GM21717 (cell line): Measurements from ENCODE around the gene NOBOX.
A peak's percentile ranks its signal among the peaks of the same experiment; 100 is the strongest.
"Not testable (repeated sequence)": the region's sequence is repeated elsewhere in the genome, so short reads cannot be mapped to it uniquely, and the experiment has no call there.

Source experiments
- ATAC-seq: cut with Tn5 transposase; IDR thresholded peaks from one replicate; pipeline ENCODE4 v1.9.1; 2021; ENCODE audit warnings: mild to moderate bottlenecking, moderate library complexity; ENCODE audit not compliant: unreplicated experiment

NOBOX gene

DNA sequence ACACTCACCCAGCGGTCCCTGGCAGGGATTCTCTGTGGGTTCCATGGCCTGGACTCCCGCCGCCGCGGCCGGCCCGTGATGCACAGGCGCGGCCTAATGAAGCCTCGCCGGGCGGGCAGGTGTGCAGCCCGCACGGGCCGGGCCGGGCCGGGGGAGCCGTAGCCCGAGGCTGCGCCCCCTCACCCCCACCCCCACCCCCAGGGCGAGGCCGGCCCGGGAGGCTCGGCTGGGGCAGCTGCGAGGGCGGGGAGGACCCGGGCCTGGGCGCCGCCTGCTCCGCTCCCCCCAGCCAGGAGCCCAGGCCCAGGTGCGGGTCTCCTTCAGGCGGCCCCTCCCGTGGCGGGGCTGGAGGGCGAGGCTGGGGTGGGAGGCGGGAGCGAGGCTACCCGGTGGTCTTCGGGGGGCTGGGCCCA, at the start of gene NOBOX:
Gene NOBOX (minus strand): TSS at position 45 of the 413 bp plus-strand sequence.
- ATAC-seq: no peak

DNA sequence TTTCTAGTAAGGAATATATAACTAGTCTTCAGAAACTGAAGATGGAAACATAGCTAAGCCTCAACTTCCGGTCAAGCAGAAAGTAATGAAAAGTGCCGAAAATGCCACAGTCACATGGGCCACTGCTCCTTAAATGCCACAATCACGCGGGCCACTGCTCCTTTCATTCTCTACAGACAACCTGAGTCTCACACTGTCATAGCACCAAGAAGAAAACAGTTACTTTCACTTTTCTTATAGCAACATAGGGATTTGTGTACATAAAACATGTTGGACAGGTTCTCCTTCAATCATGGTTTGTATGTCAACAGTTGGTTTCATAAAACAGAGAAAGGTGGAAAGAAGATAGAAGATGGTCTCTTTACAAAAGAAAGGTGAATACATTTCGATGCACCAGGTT, 48.6 kb upstream of the NOBOX start:
- no peak for ATAC-seq

DNA sequence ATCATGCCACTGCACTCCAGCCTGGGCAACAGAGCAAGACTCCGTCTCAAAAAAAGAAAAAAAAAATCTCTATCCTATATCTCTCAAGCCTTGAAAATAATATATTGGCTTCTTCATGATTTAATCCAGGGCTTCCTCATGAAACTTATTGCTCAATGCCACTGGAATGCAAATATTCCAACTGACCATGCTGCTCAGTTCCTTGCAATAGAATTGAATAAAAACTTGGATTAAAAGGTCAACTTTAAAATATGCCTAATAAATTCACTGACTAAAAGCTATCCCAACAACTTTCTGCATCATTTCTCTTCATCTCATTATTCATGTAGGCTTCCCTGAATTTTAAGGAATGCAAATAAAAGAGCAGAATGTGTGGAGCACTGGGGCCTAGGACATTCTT, 42.1 kb upstream of the NOBOX start:
- no peak for ATAC-seq

DNA sequence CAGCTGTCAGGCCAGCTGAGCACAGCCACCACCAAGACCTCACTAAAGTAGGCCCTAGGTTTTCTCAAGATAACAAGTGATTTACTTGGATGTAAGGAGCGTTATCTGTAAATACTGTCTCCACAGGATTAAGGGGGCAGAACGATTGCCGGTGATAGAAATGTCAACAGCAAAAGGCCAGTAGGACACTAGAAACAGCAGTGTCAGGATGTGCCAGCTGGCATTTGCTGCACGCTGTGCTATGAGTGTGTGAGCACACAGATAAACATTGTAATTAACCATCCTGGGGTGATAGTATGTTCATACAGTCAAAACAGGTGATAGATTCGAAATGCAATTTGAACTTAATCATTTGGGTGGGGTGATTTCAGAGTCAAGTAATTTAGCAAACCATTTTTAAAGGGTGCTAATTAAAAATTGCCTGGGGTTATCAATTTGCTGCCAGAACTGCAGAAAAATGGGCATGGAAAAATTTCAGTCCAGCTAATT, 36.3 kb upstream of the NOBOX start:
- ATAC-seq: no peak

DNA sequence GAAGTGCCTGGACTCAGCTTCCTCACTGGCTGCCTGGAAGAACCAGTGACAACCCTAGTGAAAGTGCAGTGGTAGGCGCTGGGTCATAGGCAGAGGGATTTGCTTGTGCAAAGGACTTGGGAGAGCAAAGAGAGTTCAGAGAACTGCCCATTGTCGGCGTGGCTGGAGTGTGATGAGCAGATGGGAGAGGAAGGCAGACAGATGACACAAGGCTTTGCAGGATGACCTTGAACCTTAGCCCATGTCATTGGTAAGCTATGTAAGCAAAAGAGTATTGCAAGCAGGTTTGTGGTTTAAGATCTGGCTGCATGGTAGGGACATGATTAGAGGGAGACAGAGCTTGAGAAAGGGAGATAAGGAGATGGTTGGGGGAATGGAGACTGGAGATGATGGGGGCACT, 35.3 kb upstream of the NOBOX start:
- no peak for ATAC-seq

DNA sequence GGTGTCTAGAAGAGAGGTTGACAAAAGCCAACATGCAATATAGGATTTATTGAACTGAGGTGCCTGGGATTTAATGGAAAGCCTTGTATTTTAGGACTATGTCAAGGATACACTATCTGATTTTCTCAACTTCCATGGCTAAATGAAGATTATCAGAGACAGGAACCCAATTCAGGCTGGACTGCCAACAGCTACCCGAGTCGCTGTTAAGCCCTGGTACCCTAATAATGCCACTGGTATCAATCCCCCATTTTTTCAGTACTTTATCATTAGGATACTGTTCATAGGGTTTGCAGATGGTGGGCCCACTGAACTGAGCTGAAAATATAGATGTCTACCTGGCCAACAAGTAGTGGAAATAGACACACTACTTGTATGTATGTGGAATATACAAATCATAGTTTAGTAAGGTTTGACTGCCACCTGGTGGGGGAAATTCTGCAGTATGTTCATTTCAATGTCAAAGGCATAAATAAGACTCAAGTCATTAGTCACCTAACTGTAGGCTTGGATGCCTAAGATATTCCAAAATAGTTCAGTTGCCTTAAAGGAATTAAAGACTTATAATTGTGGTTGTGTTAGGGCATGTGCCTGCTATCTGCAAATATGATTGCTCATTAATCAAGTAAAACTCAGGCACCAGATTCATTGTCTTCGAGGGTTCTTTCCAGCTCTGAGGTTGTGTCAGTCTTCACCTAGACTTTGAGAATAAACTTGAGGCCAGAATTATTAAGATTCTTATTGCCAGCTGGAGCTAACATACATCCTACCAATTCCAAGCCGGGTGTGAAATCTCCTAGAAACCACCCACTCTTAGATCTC, 34.1 kb upstream of the NOBOX start:
- ATAC-seq: peak; percentile 66

DNA sequence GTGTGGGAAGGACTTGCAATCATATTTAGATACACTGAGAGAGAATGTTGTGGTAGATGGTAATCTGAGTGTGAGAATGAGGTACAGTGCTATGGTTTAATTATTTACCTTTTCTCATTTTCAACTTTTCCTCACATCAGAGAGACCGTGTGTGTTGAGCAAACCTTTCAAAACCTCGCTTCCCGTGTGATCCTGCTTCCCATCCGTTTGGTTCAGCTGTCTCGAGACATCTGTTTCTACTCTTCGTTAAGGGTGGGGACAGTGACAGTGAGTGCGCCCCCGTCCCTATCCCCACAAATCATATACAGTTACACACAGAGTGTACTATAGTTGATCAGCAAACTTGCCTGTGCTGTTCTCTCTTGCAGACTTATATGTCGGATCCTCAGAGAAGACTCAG, 33.0 kb upstream of the NOBOX start:
- no peak for ATAC-seq

DNA sequence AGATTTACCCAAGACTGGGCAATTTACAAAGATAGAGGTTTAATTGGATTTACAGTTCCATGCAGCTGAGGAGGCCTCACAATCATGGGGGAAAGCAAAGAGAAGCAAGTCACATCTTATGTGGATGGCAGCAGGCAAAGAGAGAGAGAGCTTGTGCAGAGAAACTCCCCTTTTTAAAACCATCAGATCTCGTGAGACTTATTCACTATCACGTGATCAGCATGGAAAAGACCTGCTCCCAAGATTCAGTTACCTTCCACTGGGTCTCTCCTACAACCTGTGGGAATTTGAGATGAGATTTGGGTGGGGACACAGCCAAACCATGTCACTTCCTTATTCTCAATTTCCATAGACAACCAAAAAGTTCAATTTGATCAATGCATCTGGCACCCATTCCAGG, 24.9 kb upstream of the NOBOX start:
- no peak for ATAC-seq

DNA sequence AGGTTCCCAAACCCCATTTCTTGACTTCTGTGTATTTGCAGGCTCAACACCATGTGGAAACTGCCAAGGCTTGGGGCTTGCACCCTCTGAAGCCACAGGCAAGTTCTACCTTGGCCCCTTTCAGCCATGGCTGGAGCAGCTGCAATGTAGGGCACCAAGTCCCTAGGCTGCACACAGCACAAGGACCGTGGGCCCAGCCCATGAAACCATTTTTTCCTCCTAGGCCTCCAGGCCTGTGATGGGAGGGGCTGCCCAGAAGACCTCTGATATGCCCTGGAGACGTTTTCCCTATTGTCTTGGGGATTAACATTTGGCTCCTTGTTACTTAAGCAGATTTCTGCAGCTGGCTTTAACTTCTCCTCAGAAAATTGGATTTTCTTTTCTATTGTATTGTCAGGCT, 24.0 kb upstream of the NOBOX start:
- not testable (repeated sequence) for ATAC-seq

DNA sequence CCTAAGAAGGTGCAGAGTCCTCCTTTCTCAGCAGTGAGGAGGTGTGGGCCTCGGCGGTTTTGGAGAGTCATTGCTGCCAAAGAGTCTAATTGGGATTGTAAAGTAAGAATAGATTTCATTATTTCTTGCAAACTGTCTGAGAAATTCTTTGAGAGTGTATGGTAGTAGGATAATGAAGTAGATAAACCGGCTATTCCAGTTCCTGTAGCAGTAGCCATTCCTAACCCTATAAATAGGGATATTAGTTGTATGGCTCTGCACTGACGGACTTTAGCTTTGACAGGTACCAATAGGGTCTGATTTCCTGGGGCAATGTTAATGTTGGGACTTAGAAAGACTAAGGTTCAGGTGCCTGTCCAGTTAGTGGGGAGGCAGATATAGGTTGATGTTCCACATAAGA, 15.4 kb upstream of the NOBOX start:
- ATAC-seq: not testable (repeated sequence)

DNA sequence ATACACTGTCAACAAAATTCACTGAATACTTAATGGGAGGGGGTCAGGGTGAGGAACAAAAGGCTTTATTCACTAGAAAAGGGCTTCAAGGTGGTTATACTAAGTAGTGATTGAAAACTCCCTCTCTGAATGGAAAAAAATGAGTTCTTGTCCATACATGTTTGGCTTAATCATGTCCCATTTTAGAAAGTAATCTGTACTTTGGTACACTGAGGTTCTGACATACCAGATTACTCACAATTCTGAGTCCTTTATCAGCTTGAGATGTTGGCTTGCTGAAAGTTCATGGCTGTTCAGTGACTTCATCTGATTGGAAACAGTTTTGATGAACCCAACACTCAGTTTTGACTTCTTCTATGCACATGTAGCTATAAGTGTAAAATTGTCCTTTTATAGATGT, 12.8 kb upstream of the NOBOX start:
- ATAC-seq: no peak

DNA sequence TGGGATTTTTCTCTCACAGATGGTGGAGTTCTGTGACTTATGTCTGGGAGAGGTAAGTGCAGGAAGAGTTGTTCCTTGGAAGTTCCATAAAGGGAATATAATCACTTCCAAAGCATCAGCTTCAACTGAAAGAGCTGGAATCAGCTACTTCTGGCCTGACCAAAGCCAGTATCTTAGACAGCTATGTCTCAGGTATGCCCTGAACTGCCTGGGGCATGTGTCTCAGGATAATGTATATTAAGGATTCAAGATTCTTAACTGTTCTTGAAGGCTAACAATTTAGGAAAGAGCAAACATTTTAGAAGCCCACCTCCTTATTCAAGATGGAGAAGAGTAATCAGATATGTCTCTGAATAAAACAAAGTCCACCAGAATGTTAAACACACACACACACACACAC, 12.4 kb upstream of the NOBOX start:
- ATAC-seq: no peak

DNA sequence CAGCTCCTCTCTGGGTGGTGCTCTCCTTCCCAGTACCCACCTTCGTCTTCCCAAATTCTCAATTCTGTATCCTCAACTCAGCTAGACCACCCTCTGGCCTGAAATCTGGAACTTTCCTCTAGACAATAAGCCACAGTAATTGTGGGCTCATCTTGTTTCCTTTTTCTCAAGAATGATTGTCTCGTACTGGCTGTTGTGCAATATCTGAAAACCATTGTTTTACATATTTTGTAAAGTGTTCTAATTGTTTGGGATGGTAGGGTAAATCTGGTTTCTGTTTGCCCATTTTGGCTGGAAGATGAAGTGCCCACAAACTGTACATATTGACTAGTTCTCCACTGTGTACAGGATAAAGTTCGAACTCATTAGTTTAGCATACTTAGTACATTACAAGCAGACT, 11.3 kb upstream of the NOBOX start:
- no peak for ATAC-seq

DNA sequence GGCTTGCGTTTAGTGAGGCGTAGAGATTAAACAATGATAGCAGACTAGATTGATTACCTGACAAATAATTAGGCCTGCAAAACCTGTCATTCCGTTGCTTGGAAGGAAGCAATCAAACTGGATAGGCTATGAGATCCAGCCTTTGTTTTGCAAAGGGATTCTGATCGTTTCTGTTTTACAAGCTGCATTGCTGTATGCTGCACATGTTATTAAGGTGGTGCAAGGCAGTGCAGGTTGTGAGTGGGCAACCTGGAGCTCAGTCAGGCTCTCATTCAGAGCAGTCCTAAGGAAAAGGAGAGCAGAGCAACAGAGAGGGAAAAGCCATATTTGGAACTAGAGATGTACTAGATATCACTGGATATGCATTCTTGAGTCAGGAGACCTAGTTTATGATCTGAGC, 6.9 kb upstream of the NOBOX start:
- ATAC-seq: no peak

DNA sequence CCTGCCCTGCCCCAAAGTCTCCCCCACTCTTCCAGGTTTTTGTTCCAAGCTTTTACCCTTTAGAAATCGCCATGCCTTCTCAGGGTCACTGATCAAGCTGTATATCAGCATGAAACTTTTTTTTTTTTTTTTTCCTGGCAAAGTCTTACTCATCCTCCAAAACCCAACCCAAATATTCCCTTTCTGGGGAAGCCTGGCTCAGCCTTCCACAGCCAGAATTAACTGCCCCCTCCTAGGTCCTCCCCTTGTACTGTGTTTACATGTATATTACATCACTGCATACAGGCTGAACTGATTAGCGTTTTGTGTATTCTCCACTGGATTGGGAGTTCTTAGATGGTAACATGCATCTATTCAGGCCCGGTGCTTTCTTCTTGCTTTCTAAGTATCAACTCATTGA, 4.6 kb upstream of the NOBOX start:
- no peak for ATAC-seq

DNA sequence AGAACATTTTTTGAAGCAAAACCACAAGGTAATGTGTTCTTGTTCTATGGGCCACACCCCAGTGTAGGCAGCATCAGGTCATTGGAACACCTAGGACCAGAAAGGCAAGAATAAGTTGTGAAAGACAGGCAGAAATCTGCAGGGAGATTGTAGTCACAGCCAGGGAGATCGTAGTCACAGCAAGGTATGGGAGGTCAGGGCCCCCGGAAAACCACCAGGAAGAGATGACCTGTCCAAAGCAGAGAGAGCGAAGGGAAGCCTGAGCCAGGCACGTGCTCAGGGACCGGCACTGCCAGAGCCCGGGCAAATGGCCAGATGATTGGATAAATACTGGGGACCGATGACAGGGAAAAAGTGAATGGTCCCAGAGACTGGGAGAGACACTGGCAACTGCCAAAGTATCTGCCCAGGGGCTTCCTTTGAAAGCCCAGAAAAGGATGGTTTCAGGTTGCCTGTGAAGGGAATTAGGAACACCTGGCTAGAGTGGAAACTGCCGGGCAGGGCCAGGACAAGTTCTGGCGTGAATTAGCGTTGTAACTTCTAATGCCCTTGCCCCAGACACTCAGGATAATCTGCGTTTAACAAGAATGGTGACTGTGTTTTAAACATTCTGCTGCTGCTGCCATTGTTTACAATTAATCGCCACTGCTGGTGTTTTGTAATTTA, 3.9 kb upstream of the NOBOX start:
- no peak for ATAC-seq

DNA sequence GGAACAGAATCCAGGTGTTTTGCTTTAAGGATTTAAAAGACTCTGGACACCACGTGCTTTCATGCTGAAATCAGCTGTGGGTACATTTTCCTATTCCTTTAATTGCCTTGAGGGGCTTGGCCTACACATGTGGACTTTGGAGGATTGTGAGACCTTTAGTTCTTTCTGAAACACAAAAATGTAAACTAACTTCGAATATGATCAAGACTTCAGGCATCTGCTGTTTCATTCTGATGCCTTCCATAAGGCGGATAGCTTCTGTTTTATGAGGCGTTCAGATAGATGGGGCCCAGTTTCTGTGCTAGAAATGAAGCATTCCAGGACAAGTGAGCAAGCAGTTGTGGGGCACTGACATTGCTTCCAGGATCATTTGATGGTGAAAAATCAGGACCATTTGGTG, 1.5 kb upstream of the NOBOX start:
- ATAC-seq: no peak

DNA sequence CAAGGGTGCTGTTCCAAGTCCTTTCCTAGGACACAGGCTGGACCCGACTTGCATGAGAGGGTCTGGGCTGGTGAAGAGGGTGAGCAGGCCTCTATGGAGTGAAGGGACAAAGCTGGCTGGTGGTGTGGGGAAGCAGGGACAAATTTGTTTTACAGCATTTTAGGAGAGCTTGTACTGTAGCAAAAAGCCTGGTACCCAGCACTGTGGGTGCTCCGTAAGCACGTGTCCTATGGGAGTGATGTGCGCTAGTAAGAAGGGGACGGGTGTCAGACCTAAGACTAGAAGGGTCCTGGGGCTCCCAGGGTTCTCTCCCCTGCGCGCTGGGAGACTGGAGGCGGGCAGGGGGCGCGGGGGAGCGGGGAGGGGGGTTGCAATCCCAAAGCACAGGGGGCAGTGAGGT, 391 bp downstream of the NOBOX start:
- ATAC-seq: no peak

DNA sequence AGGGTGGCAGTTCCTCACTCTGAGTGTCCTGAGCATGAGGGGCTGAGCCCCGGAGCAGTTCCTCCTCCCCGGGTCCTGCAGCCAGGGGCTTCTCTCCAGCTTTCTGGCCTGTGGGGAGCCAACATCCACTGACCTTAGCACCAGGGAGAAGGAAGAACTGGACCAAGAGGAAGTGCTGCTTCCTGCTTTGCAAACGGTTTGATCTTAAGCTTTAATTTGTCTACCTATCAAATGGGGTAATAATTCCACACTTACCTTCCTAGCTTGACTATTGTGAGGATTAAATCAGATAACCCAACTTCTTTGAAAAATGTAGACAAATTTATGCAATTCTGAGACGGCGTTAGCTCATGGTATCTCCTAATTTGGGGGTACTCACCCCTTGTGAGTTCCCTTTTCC, 2.0 kb downstream of the NOBOX start:
- ATAC-seq: no peak

DNA sequence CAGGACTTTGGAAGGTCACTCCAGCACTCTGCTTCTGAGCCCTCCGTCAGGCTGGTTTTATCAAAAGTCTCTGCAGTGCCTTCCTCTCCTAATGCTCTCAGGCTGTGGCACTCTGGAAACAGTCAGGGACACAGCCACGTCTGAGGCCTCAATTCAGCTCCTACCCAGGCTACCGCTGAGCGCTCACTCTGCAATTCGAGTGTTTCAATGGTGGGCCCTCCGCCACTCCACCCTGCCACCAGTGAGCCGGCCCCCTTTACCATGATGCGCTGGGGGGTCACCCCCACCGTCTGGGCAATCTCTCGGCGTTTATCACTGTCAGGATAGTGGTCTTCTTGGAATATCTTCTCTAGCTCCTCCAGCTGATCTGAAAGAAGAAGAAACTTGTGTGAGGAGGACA, 3.5 kb downstream of the NOBOX start:
- ATAC-seq: no peak

DNA sequence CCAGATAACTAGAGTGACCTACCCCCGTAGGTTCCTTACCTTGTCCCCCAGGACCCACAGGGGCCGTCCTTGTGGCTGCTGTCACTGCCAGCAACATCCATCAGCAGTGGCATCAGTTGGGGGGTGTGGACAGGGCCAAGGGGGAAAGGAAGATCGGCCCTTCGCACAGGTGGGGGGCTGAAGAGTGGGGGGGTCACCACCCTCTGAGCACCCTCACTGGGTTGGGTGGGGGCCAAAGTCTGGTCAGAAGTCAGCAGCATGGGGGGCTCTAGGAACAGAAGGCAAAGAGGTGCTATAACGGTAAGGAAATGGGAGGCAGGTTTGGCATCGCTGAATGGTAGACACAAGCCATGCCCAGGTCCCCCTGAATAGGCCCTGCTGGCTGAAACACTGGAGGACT, 4.6 kb downstream of the NOBOX start:
- ATAC-seq: no peak

DNA sequence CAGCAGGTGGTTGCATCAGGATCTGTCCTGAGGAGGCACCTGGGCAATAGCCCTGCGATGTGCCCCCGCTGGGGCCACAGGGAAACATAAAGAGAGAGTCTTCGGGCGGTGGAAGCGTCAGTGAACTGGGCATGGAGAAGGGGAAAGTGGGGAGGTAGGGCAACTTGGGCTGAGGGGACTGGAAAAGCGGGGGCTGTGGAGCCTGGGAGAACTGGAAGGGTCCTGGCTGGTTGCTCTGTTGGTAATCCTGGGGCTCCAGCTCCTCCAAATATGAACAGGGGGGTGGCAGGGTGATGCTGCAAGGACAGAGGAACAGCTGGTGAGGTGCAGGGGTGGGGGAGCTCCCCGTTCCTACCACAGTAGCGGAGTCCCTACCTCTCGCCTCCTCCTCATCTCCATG, 5.2 kb downstream of the NOBOX start:
- ATAC-seq: no peak
